GM12864 (cell line): ENCODE measurements around the gene EXOC3L4.

Experiments used
- DNase-seq: peaks from one replicate; pipeline ENCODE4 v3.0.0-alpha.2; 2011; ENCODE audit warnings: low read depth
- H3K4me3 ChIP-seq: 2 replicates; pipeline ENCODE4 v1.5.1; 2011; ENCODE audit warnings: mild to moderate bottlenecking, low read depth, low read length, control low read depth
- CTCF ChIP-seq: IDR thresholded peaks from 2 replicates; pipeline ENCODE4 v1.5.1; 2011; ENCODE audit warnings: low read depth, mild to moderate bottlenecking, moderate library complexity, low read length, control low read depth, inconsistent platforms; ENCODE audit errors: missing control alignments

EXOC3L4 gene

GRCh38 chr14:103121121-103121845 is 26.8 kb downstream of the EXOC3L4 start:
- TF ChIP-seq CTCF = no peak
- no peak for DNase-seq
- no peak overlapping the region for H3K4me3 ChIP-seq

GRCh38 chr14:103121846-103122584 is 27.5 kb downstream of the EXOC3L4 start:
- DNase-seq = no peak
- no peak for TF ChIP-seq CTCF
- no peak overlapping the region for H3K4me3 ChIP-seq

- DNase-seq = no peak
- peak overlapping the region; percentile 69; the same call in 1 of the 2 replicates for H3K4me3 ChIP-seq
These were observed 28.0 kb downstream of the EXOC3L4 start for GRCh38 chr14:103122585-103122946.

GRCh38 chr14:103122947-103123633 is 28.6 kb downstream of the EXOC3L4 start, which contains the start of gene TNFAIP2:
TSS of gene TNFAIP2 (plus strand) at chr14:103123461. CDS start at chr14:103126458, 2,997 bp downstream.
- TF ChIP-seq CTCF = no peak
- no peak for DNase-seq
- peak within 1 kb of the TSS; percentile 69 for H3K4me3 ChIP-seq

More at GRCh38 chr14:103122585-103122946, 28.0 kb downstream of the EXOC3L4 start:
- TF ChIP-seq CTCF = no peak

GRCh38 chr14:103123634-103124500 is 29.3 kb downstream of the EXOC3L4 start:
- H3K4me3 ChIP-seq = peak overlapping the region; percentile 69
- DNase-seq = no peak
- peak; percentile 53 for TF ChIP-seq CTCF

GRCh38 chr14:103124501-103125001 is 30.0 kb downstream of the EXOC3L4 start:
- no peak for TF ChIP-seq CTCF
- DNase-seq = no peak
- H3K4me3 ChIP-seq = peak overlapping the region; percentile 69; the same call in 1 of the 2 replicates
